B cell (primary cell): ENCODE measurements around the gene PPP2R3A.

Experiments used
- EZH2 ChIP-seq: IDR thresholded peaks from 2 replicates; pipeline ENCODE4 v1.6.1; 2012; ENCODE audit warnings: borderline replicate concordance, low read depth, mild to moderate bottlenecking, moderate library complexity, low read length; ENCODE audit not compliant: insufficient read depth, poor library complexity, severe bottlenecking
- TF ChIP-seq, protein P1 (sequence below): fragments of 200-600 bp; IDR thresholded peaks from one replicate; pipeline ENCODE4 v1.8.0; 2022; ENCODE audit warnings: antibody characterized with exemption, mild to moderate bottlenecking

DNA sequence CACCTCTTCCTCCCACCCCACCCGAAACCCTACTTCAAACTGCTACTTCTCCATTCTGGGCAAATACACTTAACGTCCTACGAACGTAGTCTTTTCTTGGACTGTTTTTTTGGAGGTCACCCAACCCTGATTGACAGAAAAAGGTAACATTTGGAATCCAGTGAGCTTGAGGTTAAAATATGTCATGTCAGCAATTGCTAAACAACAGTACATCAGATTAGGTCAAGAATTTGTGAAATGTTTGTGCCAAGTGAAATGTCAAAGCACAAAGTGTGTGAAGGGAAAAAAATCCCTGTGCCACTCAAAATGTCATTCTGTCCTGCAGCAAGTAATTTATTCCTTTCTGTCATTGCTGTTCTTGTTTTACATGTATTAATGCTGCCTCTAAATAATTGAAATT is 49.2 kb upstream of the PPP2R3A start:
- TF ChIP-seq, protein P1, sequence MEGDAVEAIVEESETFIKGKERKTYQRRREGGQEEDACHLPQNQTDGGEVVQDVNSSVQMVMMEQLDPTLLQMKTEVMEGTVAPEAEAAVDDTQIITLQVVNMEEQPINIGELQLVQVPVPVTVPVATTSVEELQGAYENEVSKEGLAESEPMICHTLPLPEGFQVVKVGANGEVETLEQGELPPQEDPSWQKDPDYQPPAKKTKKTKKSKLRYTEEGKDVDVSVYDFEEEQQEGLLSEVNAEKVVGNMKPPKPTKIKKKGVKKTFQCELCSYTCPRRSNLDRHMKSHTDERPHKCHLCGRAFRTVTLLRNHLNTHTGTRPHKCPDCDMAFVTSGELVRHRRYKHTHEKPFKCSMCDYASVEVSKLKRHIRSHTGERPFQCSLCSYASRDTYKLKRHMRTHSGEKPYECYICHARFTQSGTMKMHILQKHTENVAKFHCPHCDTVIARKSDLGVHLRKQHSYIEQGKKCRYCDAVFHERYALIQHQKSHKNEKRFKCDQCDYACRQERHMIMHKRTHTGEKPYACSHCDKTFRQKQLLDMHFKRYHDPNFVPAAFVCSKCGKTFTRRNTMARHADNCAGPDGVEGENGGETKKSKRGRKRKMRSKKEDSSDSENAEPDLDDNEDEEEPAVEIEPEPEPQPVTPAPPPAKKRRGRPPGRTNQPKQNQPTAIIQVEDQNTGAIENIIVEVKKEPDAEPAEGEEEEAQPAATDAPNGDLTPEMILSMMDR = no peak
- no peak for TF ChIP-seq EZH2
